ENCODE results near the gene ATAD1.
A peak's percentile ranks its signal among the peaks of the same experiment; 100 is the strongest.
"Not testable (repeated sequence)": the region's sequence is repeated elsewhere in the genome, so short reads cannot be mapped to it uniquely, and the experiment has no call there.

Gene ATAD1

DNA sequence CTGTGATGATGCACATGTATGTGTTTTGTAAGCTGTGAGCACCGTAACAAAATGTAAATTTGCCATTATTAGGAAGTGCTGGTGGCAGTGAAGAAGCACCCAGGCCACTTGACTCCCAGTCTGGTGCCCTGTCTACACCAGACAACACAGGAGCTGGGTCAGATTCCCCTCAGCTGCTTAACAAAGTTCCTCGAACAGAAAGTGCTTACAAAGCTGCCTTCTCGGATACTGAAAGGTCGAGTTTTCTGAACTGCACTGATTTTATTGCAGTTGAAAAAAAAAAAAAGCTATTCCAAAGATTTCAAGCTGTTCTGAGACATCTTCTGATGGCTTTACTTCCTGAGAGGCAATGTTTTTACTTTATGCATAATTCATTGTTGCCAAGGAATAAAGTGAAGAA, 71.1 kb downstream of the ATAD1 start:
- no peak for TF ChIP-seq CTCF (IDR thresholded peaks at IDR 0.05; ENCODE audit: extremely low read depth, missing control alignments)
- no peak for DNase-seq (ENCODE audit: low spot score)

GRCh38 chr10:87744606-87745005, 73.4 kb downstream of the ATAD1 start:
- no peak for TF ChIP-seq CTCF (IDR thresholded peaks at IDR 0.05; ENCODE audit: extremely low read depth, missing control alignments)

GRCh38 chr10:87742992-87743610, 74.9 kb downstream of the ATAD1 start:
- not testable (repeated sequence) for DNase-seq (ENCODE audit: low spot score)

More at GRCh38 chr10:87744606-87745005, 73.4 kb downstream of the ATAD1 start:
- no peak for DNase-seq (ENCODE audit: low spot score)

- TF ChIP-seq CTCF (IDR thresholded peaks at IDR 0.05; ENCODE audit: extremely low read depth, missing control alignments) = no peak
- DNase-seq (ENCODE audit: low spot score) = no peak
These were observed 77.8 kb downstream of the ATAD1 start for GRCh38 chr10:87740254-87740655.

DNA sequence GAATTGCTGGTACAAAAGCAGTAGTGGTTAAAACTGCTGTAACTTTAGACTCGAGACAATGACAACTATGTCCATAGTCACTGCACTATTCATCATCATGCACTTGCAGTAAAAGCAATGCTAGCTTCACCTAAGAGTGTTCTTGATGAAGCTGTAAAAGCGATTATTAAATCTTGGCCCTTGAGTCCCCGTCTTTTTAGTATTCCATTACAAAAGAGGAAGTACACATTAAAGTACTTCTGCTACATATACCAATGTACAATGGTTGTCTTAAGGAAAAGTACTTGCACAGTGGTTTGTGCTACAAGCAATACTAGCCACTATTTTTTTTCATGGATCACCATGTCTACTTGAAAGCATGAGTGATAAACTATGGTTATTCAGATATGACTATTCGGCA, 78.3 kb downstream of the ATAD1 start:
- no peak for DNase-seq (ENCODE audit: low spot score)
- no peak for TF ChIP-seq CTCF (IDR thresholded peaks at IDR 0.05; ENCODE audit: extremely low read depth, missing control alignments)

DNA sequence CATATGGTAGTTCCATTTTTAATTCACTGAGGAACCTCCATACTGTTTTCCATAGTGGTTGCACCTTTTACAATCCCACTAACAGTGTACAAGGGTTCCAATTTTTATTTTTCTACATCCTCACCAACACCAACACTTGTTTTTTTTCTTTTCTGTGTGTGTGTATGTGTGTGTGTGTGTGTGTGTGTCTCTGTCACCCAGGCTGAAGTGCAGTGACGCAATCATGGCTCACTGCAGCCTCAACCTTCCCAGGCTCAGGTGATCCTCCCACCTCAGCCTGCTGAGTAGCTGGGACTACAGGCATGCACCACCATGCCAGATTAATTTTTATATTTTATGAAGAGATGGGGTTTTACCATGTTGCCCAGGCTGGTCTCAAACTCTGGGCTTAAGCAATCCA, 79.8 kb downstream of the ATAD1 start:
- DNase-seq (ENCODE audit: low spot score) = not testable (repeated sequence)

DNA sequence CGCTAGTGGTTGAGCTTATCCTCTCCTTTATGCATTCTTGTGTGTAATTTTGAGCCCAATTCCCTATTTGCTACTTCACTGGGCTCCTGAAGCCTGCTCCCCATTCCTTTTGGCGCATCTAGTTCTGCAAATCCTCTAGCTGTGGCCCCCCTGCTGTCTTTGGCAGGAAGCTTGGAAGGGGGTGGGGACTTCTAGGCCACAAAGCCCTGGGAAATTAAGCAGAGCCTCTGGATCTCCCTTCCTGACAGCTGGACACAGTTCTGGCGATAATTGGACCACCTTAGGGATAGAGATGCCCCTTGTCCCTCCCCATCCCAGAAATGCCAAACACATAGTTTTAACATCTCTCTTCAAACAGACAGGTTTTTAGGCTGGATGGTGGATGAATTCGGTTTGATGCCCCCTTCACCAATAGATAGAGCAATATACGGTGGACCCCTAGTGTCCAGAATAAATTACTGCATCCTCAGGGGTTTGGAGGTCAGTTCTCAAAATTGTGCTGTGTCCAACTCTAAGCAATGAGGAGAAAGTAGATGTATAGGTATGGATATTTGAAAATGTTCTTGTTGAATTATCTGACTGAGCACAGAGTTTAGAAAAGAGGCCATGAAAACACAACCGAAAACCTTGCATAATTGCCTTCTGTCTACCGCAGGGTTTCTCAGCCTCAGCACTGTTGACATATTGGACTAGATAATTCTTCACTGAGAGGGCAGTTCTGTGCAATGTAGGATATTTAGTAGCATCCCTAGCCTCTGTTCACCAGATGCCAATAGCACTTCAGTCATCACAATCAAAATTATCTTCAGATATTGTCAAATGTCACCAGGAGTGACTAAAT, 82.8 kb downstream of the ATAD1 start:
- TF ChIP-seq CTCF (IDR thresholded peaks at IDR 0.05; ENCODE audit: extremely low read depth, missing control alignments) = peak; percentile 51
- DNase-seq (ENCODE audit: low spot score) = peak; percentile 55

GRCh38 chr10:87733081-87733480, 84.9 kb downstream of the ATAD1 start:
- DNase-seq (ENCODE audit: low spot score) = no peak
- no peak for TF ChIP-seq CTCF (IDR thresholded peaks at IDR 0.05; ENCODE audit: extremely low read depth, missing control alignments)
